Measurements from ENCODE around the gene KLHL26. TPM values are rescaled to one million over a fixed set of nuclear protein-coding genes. Genes with fewer than 3 reads are reported as not detected.
A peak's percentile ranks its signal among the peaks of the same experiment; 100 is the strongest.

The KLHL26 gene
- total RNA-seq, 4 donors from 2014 or later, result 1.6 to 6.6 (median 3.4) TPM

- no peaks in the 10 kb centered on the region for H3K36me3 ChIP-seq
- H3K27ac ChIP-seq, result peak overlapping the region; percentile 74 to 90 (median 88)
- no peaks in the 10 kb centered on the region for H3K9me3 ChIP-seq
- 6% methylated on average over 8 of the region's 16 CpGs; no CpG with 5 or more reads in 1 of the 2 donors for WGBS, 2 donors
- DNase-seq, result no peak
- intact Hi-C loops (cut with DNase I), result no loop called here
- H3K27me3 ChIP-seq, result no peaks in the 10 kb centered on the region
- no peak for TF ChIP-seq POLR2A (IDR thresholded peaks at IDR 0.05)
- TF ChIP-seq CTCF (IDR thresholded peaks at IDR 0.05), result no peak
- H3K4me3 ChIP-seq, result peak overlapping the region; percentile 39 to 84 (median 56)
- H3K4me1 ChIP-seq, result peaks cover 13 to 22% (median 17%) of the 10 kb centered on the region in 3 donors
These were observed 47.3 kb downstream of the KLHL26 start for GRCh38 chr19:18683958-18684641.

DNA sequence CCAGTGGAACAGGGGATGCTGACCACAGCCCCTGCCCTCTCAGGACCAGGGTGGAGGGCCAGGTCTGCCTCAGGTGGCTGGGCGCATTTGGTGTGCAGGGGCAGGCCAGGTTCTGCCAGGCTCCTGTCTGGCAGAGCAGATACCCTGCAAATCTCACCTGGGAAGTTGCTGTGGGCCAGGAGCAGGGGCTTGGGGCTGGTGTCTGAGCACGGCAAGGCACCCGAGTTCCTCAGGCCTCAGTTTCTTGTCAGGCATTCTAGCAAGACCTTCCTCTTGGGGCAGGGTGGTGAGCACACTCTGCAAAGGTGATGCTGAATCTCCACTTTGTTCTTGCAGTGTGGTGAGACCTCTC, 47.8 kb downstream of the KLHL26 start:
- intact Hi-C loops (cut with DNase I), result no loop called here
- Histone ChIP-seq H3K4me1 (peaks cover 13 to 20% (median 17%) of the 10 kb centered on the region in 3 donors), H3K36me3 (no peaks in the 10 kb centered on the region), H3K9me3 (no peaks in the 10 kb centered on the region), H3K27ac (peak overlapping the region in 1 of 4 donors; percentile 88), H3K4me3 (peak overlapping the region in 2 of 4 donors; percentile 58 to 84), H3K27me3 (no peaks in the 10 kb centered on the region)
- WGBS, 2 donors, result 61 to 100% methylated on average over 1 to 3 of the region's 3 CpGs
- no peak for DNase-seq
- TF ChIP-seq POLR2A (IDR thresholded peaks at IDR 0.05) (no peak), CTCF (IDR thresholded peaks at IDR 0.05) (no peak)

- no peak overlapping the region for H3K4me3 ChIP-seq
- no peak overlapping the region for H3K27ac ChIP-seq
- H3K27me3 ChIP-seq, result no peaks in the 10 kb centered on the region
- no peak for DNase-seq
- intact Hi-C loops (cut with DNase I), result no loop called here
- H3K9me3 ChIP-seq, result no peaks in the 10 kb centered on the region
- peaks cover 13 to 20% (median 17%) of the 10 kb centered on the region in 3 donors for H3K4me1 ChIP-seq
- 68 to 74% methylated on average over 5 of the region's 5 CpGs for WGBS, 2 donors
- H3K36me3 ChIP-seq, result no peaks in the 10 kb centered on the region
- TF ChIP-seq POLR2A (IDR thresholded peaks at IDR 0.05) (no peak), CTCF (IDR thresholded peaks at IDR 0.05) (no peak)
These were observed 48.9 kb downstream of the KLHL26 start for GRCh38 chr19:18685597-18686190.

GRCh38 chr19:18687740-18688465, 51.1 kb downstream of the KLHL26 start:
- Histone ChIP-seq H3K9me3 (no peaks in the 10 kb centered on the region), H3K36me3 (no peaks in the 10 kb centered on the region), H3K4me1 (peaks cover 11 to 16% (median 14%) of the 10 kb centered on the region in 3 donors), H3K4me3 (no peak overlapping the region), H3K27me3 (no peaks in the 10 kb centered on the region), H3K27ac (no peak overlapping the region)
- DNase-seq, result no peak
- WGBS, 2 donors, result 84 to 88% methylated on average over 6 to 11 of the region's 16 CpGs
- intact Hi-C loops (cut with DNase I), result no loop called here
- TF ChIP-seq CTCF (IDR thresholded peaks at IDR 0.05) (no peak), POLR2A (IDR thresholded peaks at IDR 0.05) (no peak)

DNA sequence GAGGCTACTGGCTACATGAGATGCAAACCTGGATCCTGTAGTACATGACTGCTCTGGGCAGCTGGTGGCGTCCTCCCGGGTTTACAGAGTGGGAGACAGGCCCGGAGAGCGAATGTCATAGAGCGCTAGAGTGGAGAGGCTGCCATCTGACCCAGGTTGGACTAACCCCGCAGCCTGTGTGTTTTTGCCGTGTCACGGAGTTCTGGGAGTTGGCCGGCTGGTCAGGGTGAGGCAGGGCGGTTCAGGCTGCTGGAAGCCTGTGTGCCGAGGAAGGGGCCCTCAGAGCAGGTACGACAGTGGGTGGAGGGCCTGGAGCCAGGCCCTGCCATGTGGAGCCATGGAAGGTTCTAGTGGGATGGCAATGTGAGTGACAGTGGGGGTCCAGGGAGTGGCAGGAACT, 59.2 kb downstream of the KLHL26 start:
- 84 to 91% methylated on average over 6 to 11 of the region's 12 CpGs for WGBS, 2 donors
- intact Hi-C loops (cut with DNase I), result no loop called here
- H3K27me3 ChIP-seq, result no peaks in the 10 kb centered on the region

More for the DNA sequence above, 59.2 kb downstream of the KLHL26 start:
- Histone ChIP-seq H3K4me1 (peaks cover 10 to 34% (median 15%) of the 10 kb centered on the region in 3 donors), H3K27ac (no peak overlapping the region), H3K36me3 (no peaks in the 10 kb centered on the region), H3K9me3 (no peaks in the 10 kb centered on the region), H3K4me3 (no peak overlapping the region)
- no peak for TF ChIP-seq CTCF (IDR thresholded peaks at IDR 0.05)
- TF ChIP-seq POLR2A (IDR thresholded peaks at IDR 0.05), result no peak
- no peak for DNase-seq
